Astrocyte (in vitro differentiated cells and primary cell): Measurements from ENCODE around the gene IMMP2L. TPM values are rescaled to one million over a fixed set of nuclear protein-coding genes. Genes with fewer than 3 reads are reported as not detected.
A peak's percentile ranks its signal among the peaks of the same experiment; 100 is the strongest.
"Not testable (repeated sequence)": the region's sequence is repeated elsewhere in the genome, so short reads cannot be mapped to it uniquely, and the experiment has no call there.

Experiments used
- DNase-seq: peaks from one replicate; pipeline ENCODE4 v3.0.0-alpha.2; 2010; ENCODE audit warnings: low read depth
- FAIRE-seq: peaks from 2 replicates; lab custom pipeline; 2011; peaks lifted over from hg19 to GRCh38; lab: Jason Lieb, UNC
- H2AFZ ChIP-seq: 2 replicates; pipeline ENCODE4 v1.6.0; 2012; ENCODE audit warnings: low read depth, low read length, inconsistent platforms
- H3K27ac ChIP-seq: 2 replicates; pipeline ENCODE4 v1.5.1; 2011; ENCODE audit warnings: low read depth, low read length, inconsistent platforms
- H3K27me3 ChIP-seq: 2 replicates; pipeline ENCODE4 v1.6.0; 2011; ENCODE audit warnings: low read length, inconsistent platforms; ENCODE audit not compliant: insufficient read depth
- H3K36me3 ChIP-seq: 2 replicates; pipeline ENCODE4 v1.5.1; 2011; ENCODE audit warnings: low read length, inconsistent platforms; ENCODE audit not compliant: insufficient read depth
- H3K4me1 ChIP-seq: 2 replicates; pipeline ENCODE4 v1.5.1; 2011; ENCODE audit warnings: low read length, inconsistent platforms; ENCODE audit not compliant: insufficient read depth
- H3K4me2 ChIP-seq: 2 replicates; pipeline ENCODE4 v1.6.0; 2012; ENCODE audit warnings: low read length, inconsistent platforms
- H3K4me3 ChIP-seq: 2 replicates; pipeline ENCODE4 v1.5.1; 2011; ENCODE audit warnings: low read depth, mild to moderate bottlenecking, low read length, inconsistent platforms; ENCODE audit not compliant: insufficient read depth
- H3K79me2 ChIP-seq: 2 replicates; pipeline ENCODE4 v1.6.0; 2012; ENCODE audit warnings: mild to moderate bottlenecking, low read length, inconsistent platforms; ENCODE audit not compliant: insufficient read depth
- H3K9ac ChIP-seq: 2 replicates; pipeline ENCODE4 v1.6.0; 2012; ENCODE audit warnings: mild to moderate bottlenecking, low read length, inconsistent platforms
- H3K9me3 ChIP-seq: 2 replicates; pipeline ENCODE4 v1.5.1; 2012; ENCODE audit warnings: low read depth, mild to moderate bottlenecking, low read length, inconsistent platforms; ENCODE audit not compliant: insufficient read depth
- H4K20me1 ChIP-seq: 2 replicates; pipeline ENCODE4 v1.6.0; 2012; ENCODE audit warnings: low read length, inconsistent platforms; ENCODE audit not compliant: insufficient read depth
- H3K27ac Mint-ChIP-seq: one replicate; pipeline ENCODE4 v1.8.0; 2021; ENCODE audit warnings: mild to moderate bottlenecking, mixed read lengths; ENCODE audit not compliant: unreplicated experiment
- H3K27me3 Mint-ChIP-seq: one replicate; pipeline ENCODE4 v1.8.0; 2021; ENCODE audit warnings: low read depth, mixed read lengths; ENCODE audit not compliant: unreplicated experiment
- H3K36me3 Mint-ChIP-seq: one replicate; pipeline ENCODE4 v1.8.0; 2021; ENCODE audit warnings: low read depth, mixed read lengths; ENCODE audit not compliant: unreplicated experiment
- H3K4me1 Mint-ChIP-seq: one replicate; pipeline ENCODE4 v1.8.0; 2021; ENCODE audit warnings: low read depth, mixed read lengths; ENCODE audit not compliant: unreplicated experiment
- H3K4me3 Mint-ChIP-seq: one replicate; pipeline ENCODE4 v1.8.0; 2021; ENCODE audit warnings: mild to moderate bottlenecking, moderate library complexity, mixed read lengths; ENCODE audit not compliant: unreplicated experiment
- H3K9me3 Mint-ChIP-seq: one replicate; pipeline ENCODE4 v1.8.0; 2021; ENCODE audit warnings: mild to moderate bottlenecking, mixed read lengths; ENCODE audit not compliant: unreplicated experiment
- EZH2 ChIP-seq: IDR thresholded peaks from 2 replicates; pipeline ENCODE4 v1.6.1; 2012; ENCODE audit warnings: mild to moderate bottlenecking, low read length, inconsistent platforms; ENCODE audit not compliant: insufficient read depth
- total RNA-seq: library from RNA; stranded (reverse); gene quantifications from 2 replicates; pipeline ENCODE4 v1.2.1, GENCODE V29; 2021
- TF ChIP-seq, protein P1 (sequence below): IDR thresholded peaks from 2 replicates; pipeline ENCODE4 v1.5.1; 2011; ENCODE audit warnings: low read depth, mild to moderate bottlenecking, inconsistent platforms, low read length, moderate library complexity; ENCODE audit not compliant: insufficient read depth

Gene IMMP2L
- total RNA-seq, 1 donor from 2014 or later: 13.8 TPM

- no peaks in the 10 kb centered on the region for H3K27me3 Mint-ChIP-seq
- H3K27ac ChIP-seq: no peak overlapping the region
- no peak overlapping the region for H3K9ac ChIP-seq
- no peak for DNase-seq
- no peaks in the 10 kb centered on the region for H3K9me3 ChIP-seq
- no peaks in the 10 kb centered on the region for H4K20me1 ChIP-seq
- H3K4me1 Mint-ChIP-seq: no peaks in the 10 kb centered on the region
- no peak overlapping the region for H3K4me2 ChIP-seq
- peaks cover 3% of the 10 kb centered on the region for H3K36me3 Mint-ChIP-seq
- H3K79me2 ChIP-seq: no peaks in the 10 kb centered on the region
- peaks cover 17% of the 10 kb centered on the region for H3K9me3 Mint-ChIP-seq
- H3K4me3 ChIP-seq: no peak overlapping the region
- H3K4me3 Mint-ChIP-seq: no peak overlapping the region
- H3K36me3 ChIP-seq: no peaks in the 10 kb centered on the region
- no peak overlapping the region for H2AFZ ChIP-seq
- no peak for FAIRE-seq
- H3K4me1 ChIP-seq: no peaks in the 10 kb centered on the region
- TF ChIP-seq, protein P1, sequence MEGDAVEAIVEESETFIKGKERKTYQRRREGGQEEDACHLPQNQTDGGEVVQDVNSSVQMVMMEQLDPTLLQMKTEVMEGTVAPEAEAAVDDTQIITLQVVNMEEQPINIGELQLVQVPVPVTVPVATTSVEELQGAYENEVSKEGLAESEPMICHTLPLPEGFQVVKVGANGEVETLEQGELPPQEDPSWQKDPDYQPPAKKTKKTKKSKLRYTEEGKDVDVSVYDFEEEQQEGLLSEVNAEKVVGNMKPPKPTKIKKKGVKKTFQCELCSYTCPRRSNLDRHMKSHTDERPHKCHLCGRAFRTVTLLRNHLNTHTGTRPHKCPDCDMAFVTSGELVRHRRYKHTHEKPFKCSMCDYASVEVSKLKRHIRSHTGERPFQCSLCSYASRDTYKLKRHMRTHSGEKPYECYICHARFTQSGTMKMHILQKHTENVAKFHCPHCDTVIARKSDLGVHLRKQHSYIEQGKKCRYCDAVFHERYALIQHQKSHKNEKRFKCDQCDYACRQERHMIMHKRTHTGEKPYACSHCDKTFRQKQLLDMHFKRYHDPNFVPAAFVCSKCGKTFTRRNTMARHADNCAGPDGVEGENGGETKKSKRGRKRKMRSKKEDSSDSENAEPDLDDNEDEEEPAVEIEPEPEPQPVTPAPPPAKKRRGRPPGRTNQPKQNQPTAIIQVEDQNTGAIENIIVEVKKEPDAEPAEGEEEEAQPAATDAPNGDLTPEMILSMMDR: no peak
- no peak for TF ChIP-seq EZH2
- H3K27ac Mint-ChIP-seq: no peak overlapping the region
- no peaks in the 10 kb centered on the region for H3K27me3 ChIP-seq
Observed at GRCh38 chr7:110938165-110938564, 624.1 kb downstream of the IMMP2L start.

- FAIRE-seq, H2AFZ ChIP-seq, H3K4me3 ChIP-seq, H3K79me2 ChIP-seq, H3K9ac ChIP-seq, H3K4me1 ChIP-seq, H3K4me2 ChIP-seq, H3K36me3 ChIP-seq, H3K27me3 Mint-ChIP-seq, H3K27ac ChIP-seq, H3K27me3 ChIP-seq, H3K36me3 Mint-ChIP-seq, H3K27ac Mint-ChIP-seq, H3K9me3 ChIP-seq, H3K4me3 Mint-ChIP-seq, H3K4me1 Mint-ChIP-seq, DNase-seq, H4K20me1 ChIP-seq: not testable (repeated sequence)
- H3K9me3 Mint-ChIP-seq: peaks cover 17% of the 10 kb centered on the region
Observed at GRCh38 chr7:110936665-110937064, 625.6 kb downstream of the IMMP2L start.

- no peaks in the 10 kb centered on the region for H3K79me2 ChIP-seq
- Mint-ChIP-seq H3K36me3 (peaks cover 3% of the 10 kb centered on the region), H3K4me3 (no peak overlapping the region), H3K27ac (no peak overlapping the region), H3K4me1 (no peaks in the 10 kb centered on the region), H3K27me3 (no peaks in the 10 kb centered on the region), H3K9me3 (peaks cover 7% of the 10 kb centered on the region)
- no peak for TF ChIP-seq EZH2
- TF ChIP-seq, protein P1: no peak
- no peak overlapping the region for H3K4me2 ChIP-seq
- H3K36me3 ChIP-seq: no peaks in the 10 kb centered on the region
- H3K9ac ChIP-seq: no peak overlapping the region
- FAIRE-seq (no peak), DNase-seq (peak; percentile 3)
- no peaks in the 10 kb centered on the region for H3K4me1 ChIP-seq
- H4K20me1 ChIP-seq: no peaks in the 10 kb centered on the region
- H3K4me3 ChIP-seq: no peak overlapping the region
- H3K9me3 ChIP-seq: no peaks in the 10 kb centered on the region
- no peak overlapping the region for H2AFZ ChIP-seq
- H3K27me3 ChIP-seq: no peaks in the 10 kb centered on the region
- no peak overlapping the region for H3K27ac ChIP-seq
Observed at GRCh38 chr7:110929480-110930249, 632.6 kb downstream of the IMMP2L start.
